Neural cell (in vitro differentiated cells): ENCODE measurements around the gene CDNF. TPM values are rescaled to one million over a fixed set of nuclear protein-coding genes. Genes with fewer than 3 reads are reported as not detected.

Experiments used
- H2AFZ ChIP-seq: fragments of 200-600, 300-800 bp; sonication (generic), shearing (Covaris generic); 2 replicates; pipeline ENCODE4 v1.6.0; 2014; ENCODE audit warnings: low read depth, mild to moderate bottlenecking, antibody characterized with exemption, low read length, moderate library complexity
- H3F3A ChIP-seq: fragments of 200-600 bp; shearing (Covaris generic); 2 replicates; pipeline ENCODE4 v1.6.1; 2016; ENCODE audit warnings: mild to moderate bottlenecking, moderate library complexity, mixed read lengths, antibody characterized with exemption, low read length; ENCODE audit not compliant: insufficient read depth, poor library complexity, severe bottlenecking
- H3K27ac ChIP-seq: fragments of 200-600, 300-800 bp; sonication (generic), shearing (Covaris generic); 2 replicates; pipeline ENCODE4 v1.5.1; 2014; ENCODE audit warnings: mild to moderate bottlenecking, low read length, moderate library complexity
- H3K27me3 ChIP-seq: fragments of 300-800, 200-600 bp; sonication (generic), shearing (Covaris generic); 2 replicates; pipeline ENCODE4 v1.6.0; 2014; ENCODE audit warnings: mild to moderate bottlenecking, low read depth, low read length, moderate library complexity; ENCODE audit not compliant: insufficient read depth
- H3K36me3 ChIP-seq: fragments of 300-800, 200-600 bp; sonication (generic), shearing (Covaris generic); 2 replicates; pipeline ENCODE4 v1.5.1; 2014; ENCODE audit warnings: mild to moderate bottlenecking, antibody characterized with exemption, low read length, moderate library complexity; ENCODE audit not compliant: insufficient read depth
- H3K4me2 ChIP-seq: fragments of 300-800, 200-600 bp; sonication (generic), shearing (Covaris generic); 2 replicates; pipeline ENCODE4 v1.6.0; 2014; ENCODE audit warnings: mild to moderate bottlenecking, low read length
- H3K4me3 ChIP-seq: fragments of 300-800, 200-600 bp; sonication (generic), shearing (Covaris generic); 2 replicates; pipeline ENCODE4 v1.5.1; 2014; ENCODE audit warnings: mild to moderate bottlenecking, low read length, moderate library complexity
- H3K79me2 ChIP-seq: fragments of 200-600 bp; shearing (Covaris generic); replicated peaks from 2 replicates; pipeline ENCODE4 v1.6.0; 2014; ENCODE audit warnings: mild to moderate bottlenecking, low read length, moderate library complexity; ENCODE audit not compliant: insufficient read depth
- H3K9ac ChIP-seq: fragments of 300-800, 200-600 bp; sonication (generic), shearing (Covaris generic); 2 replicates; pipeline ENCODE4 v1.6.1; 2016; ENCODE audit warnings: mild to moderate bottlenecking, low read length, mixed read lengths
- H3K9me2 ChIP-seq: fragments of 200-600 bp; shearing (Covaris generic); 2 replicates; pipeline ENCODE4 v1.6.1; 2016; ENCODE audit warnings: mild to moderate bottlenecking, low read length, mixed read lengths; ENCODE audit not compliant: insufficient read depth
- H3K9me3 ChIP-seq: fragments of 200-600, 300-800 bp; sonication (generic), shearing (Covaris generic); 2 replicates; pipeline ENCODE4 v1.6.1; 2016; ENCODE audit warnings: mild to moderate bottlenecking, mixed run types, low read length, moderate library complexity, mixed read lengths
- H4K20me1 ChIP-seq: fragments of 200-600 bp; shearing (Covaris generic); 2 replicates; pipeline ENCODE4 v1.6.1; 2016; ENCODE audit warnings: mild to moderate bottlenecking, mixed run types; ENCODE audit not compliant: insufficient read depth
- EP300 ChIP-seq: fragments of 450-650 bp; conservative IDR thresholded peaks from 2 replicates; pipeline ENCODE4 v1.6.1; 2014; ENCODE audit warnings: antibody characterized with exemption, mild to moderate bottlenecking, moderate library complexity; ENCODE audit not compliant: poor library complexity, severe bottlenecking
- EZH2 ChIP-seq: fragments of 200-600, 300-800 bp; shearing (Covaris generic), sonication (generic); IDR thresholded peaks from 2 replicates; pipeline ENCODE4 v1.6.1; 2014; ENCODE audit warnings: antibody characterized with exemption, low read length, borderline replicate concordance, mild to moderate bottlenecking; ENCODE audit not compliant: insufficient read depth, poor library complexity, severe bottlenecking
- MXI1 ChIP-seq: fragments of 450-650 bp; conservative IDR thresholded peaks from 2 replicates; pipeline ENCODE4 v1.6.1; 2014; ENCODE audit warnings: antibody characterized with exemption, mild to moderate bottlenecking; ENCODE audit not compliant: poor library complexity, severe bottlenecking
- POLR2AphosphoS5 ChIP-seq: IDR thresholded peaks from 2 replicates; pipeline ENCODE4 v1.6.1; 2012
- RAD21 ChIP-seq: fragments of 450-650 bp; conservative IDR thresholded peaks from 2 replicates; pipeline ENCODE4 v1.6.1; 2014; ENCODE audit warnings: antibody characterized with exemption, mild to moderate bottlenecking, moderate library complexity
- SMC3 ChIP-seq: fragments of 450-650 bp; conservative IDR thresholded peaks from 2 replicates; pipeline ENCODE4 v1.6.1; 2014; ENCODE audit warnings: antibody characterized with exemption, mild to moderate bottlenecking, moderate library complexity; ENCODE audit not compliant: poor library complexity
- TAF1 ChIP-seq: IDR thresholded peaks from 2 replicates; pipeline ENCODE4 v1.6.1; 2012; ENCODE audit warnings: low read depth
- polyA plus RNA-seq: library from polyadenylated mRNA; depleted of rRNA; stranded (reverse); fragments of >200 nt; gene quantifications from 2 replicates; pipeline ENCODE4 v1.2.3, GENCODE V29; 2014
- TF ChIP-seq, protein P1 (sequence below): fragments of 450-650 bp; IDR thresholded peaks from 2 replicates; pipeline ENCODE4 v1.5.1; 2014; ENCODE audit warnings: antibody characterized with exemption, mild to moderate bottlenecking, moderate library complexity; ENCODE audit not compliant: poor library complexity, severe bottlenecking
- TF ChIP-seq, protein P2 (sequence below): IDR thresholded peaks from 2 replicates; pipeline ENCODE4 v1.6.1; 2012; ENCODE audit warnings: borderline replicate concordance

CDNF gene
- polyA plus RNA-seq, 1 donor from 2014 or later = 1.5 TPM

DNA sequence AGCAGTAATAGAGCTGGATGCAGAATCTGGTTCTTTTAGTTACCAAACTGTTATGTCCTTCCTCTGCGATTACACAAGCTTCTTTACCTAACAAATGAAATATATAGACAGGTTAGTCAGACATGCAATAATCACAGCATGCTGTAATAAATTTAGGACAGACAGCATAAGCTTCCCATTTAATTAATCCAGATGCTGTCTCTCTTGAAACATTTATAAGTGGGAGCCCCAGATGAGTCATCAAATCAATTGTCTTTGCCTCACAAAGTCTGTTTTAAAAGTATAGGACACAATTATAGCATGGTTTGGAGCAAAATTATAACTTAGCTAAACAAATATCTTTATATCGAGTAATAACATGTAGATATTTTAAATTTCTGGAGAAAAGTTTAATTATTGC is 1.6 kb downstream of the CDNF start:
- no peaks in the 10 kb centered on the region for H4K20me1 ChIP-seq
- H3F3A ChIP-seq = peaks cover 7% of the 10 kb centered on the region
- TF ChIP-seq, protein P1, sequence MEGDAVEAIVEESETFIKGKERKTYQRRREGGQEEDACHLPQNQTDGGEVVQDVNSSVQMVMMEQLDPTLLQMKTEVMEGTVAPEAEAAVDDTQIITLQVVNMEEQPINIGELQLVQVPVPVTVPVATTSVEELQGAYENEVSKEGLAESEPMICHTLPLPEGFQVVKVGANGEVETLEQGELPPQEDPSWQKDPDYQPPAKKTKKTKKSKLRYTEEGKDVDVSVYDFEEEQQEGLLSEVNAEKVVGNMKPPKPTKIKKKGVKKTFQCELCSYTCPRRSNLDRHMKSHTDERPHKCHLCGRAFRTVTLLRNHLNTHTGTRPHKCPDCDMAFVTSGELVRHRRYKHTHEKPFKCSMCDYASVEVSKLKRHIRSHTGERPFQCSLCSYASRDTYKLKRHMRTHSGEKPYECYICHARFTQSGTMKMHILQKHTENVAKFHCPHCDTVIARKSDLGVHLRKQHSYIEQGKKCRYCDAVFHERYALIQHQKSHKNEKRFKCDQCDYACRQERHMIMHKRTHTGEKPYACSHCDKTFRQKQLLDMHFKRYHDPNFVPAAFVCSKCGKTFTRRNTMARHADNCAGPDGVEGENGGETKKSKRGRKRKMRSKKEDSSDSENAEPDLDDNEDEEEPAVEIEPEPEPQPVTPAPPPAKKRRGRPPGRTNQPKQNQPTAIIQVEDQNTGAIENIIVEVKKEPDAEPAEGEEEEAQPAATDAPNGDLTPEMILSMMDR = no peak
- TF ChIP-seq TAF1 (no peak), EZH2 (no peak), RAD21 (no peak), SMC3 (no peak), MXI1 (no peak), POLR2AphosphoS5 (no peak), EP300 (no peak)
- TF ChIP-seq, protein P2, sequence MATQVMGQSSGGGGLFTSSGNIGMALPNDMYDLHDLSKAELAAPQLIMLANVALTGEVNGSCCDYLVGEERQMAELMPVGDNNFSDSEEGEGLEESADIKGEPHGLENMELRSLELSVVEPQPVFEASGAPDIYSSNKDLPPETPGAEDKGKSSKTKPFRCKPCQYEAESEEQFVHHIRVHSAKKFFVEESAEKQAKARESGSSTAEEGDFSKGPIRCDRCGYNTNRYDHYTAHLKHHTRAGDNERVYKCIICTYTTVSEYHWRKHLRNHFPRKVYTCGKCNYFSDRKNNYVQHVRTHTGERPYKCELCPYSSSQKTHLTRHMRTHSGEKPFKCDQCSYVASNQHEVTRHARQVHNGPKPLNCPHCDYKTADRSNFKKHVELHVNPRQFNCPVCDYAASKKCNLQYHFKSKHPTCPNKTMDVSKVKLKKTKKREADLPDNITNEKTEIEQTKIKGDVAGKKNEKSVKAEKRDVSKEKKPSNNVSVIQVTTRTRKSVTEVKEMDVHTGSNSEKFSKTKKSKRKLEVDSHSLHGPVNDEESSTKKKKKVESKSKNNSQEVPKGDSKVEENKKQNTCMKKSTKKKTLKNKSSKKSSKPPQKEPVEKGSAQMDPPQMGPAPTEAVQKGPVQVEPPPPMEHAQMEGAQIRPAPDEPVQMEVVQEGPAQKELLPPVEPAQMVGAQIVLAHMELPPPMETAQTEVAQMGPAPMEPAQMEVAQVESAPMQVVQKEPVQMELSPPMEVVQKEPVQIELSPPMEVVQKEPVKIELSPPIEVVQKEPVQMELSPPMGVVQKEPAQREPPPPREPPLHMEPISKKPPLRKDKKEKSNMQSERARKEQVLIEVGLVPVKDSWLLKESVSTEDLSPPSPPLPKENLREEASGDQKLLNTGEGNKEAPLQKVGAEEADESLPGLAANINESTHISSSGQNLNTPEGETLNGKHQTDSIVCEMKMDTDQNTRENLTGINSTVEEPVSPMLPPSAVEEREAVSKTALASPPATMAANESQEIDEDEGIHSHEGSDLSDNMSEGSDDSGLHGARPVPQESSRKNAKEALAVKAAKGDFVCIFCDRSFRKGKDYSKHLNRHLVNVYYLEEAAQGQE = no peak
- H3K9ac ChIP-seq = no peak overlapping the region
- H3K9me2 ChIP-seq = no peaks in the 10 kb centered on the region
- H3K27ac ChIP-seq = peak overlapping the region; percentile 98
- H3K79me2 ChIP-seq = peaks cover 17% of the 10 kb centered on the region
- peak overlapping the region; percentile 33 for H3K4me2 ChIP-seq
- peak overlapping the region; percentile 96 for H3K4me3 ChIP-seq
- no peak overlapping the region for H2AFZ ChIP-seq
- no peaks in the 10 kb centered on the region for H3K27me3 ChIP-seq
- H3K36me3 ChIP-seq = no peaks in the 10 kb centered on the region
- H3K9me3 ChIP-seq = no peaks in the 10 kb centered on the region

DNA sequence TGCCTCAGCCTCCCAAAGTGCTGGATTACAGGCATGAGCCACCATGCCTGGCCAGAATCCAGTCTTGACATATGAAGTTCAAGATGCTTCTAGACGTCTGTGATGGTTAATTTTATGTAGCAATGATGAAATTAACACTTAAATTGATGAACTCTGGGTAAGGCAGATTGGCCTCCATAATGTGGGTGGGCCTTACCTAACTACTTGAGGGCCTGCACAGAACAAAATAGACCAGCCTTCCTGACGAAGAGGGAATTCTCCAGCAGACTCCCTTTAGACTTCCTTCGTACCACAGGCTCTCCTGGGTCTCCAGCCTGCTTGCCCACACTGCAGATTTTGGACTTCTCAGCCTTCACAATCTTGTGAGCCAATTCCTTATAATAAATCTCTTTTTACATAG is 4.7 kb downstream of the CDNF start:
- no peaks in the 10 kb centered on the region for H3K36me3 ChIP-seq
- no peak overlapping the region for H3K27ac ChIP-seq
- H3K4me3 ChIP-seq = no peak overlapping the region
- no peak for TF ChIP-seq EP300
- TF ChIP-seq POLR2AphosphoS5 = no peak
- TF ChIP-seq, protein P1 = no peak
- no peak for TF ChIP-seq EZH2
- TF ChIP-seq RAD21 = no peak
- no peak for TF ChIP-seq MXI1
- TF ChIP-seq TAF1 = no peak
- TF ChIP-seq, protein P2 = no peak
- TF ChIP-seq SMC3 = no peak
- no peaks in the 10 kb centered on the region for H3K9me3 ChIP-seq
- H4K20me1 ChIP-seq = no peaks in the 10 kb centered on the region
- H3K4me2 ChIP-seq = no peak overlapping the region
- H3F3A ChIP-seq = peaks cover 7% of the 10 kb centered on the region
- no peaks in the 10 kb centered on the region for H3K79me2 ChIP-seq
- H3K27me3 ChIP-seq = no peaks in the 10 kb centered on the region
- no peaks in the 10 kb centered on the region for H3K9me2 ChIP-seq
- no peak overlapping the region for H2AFZ ChIP-seq
- H3K9ac ChIP-seq = no peak overlapping the region
